ENCODE measurements around the gene PTAFR.
"Not testable (repeated sequence)": the region's sequence is repeated elsewhere in the genome, so short reads cannot be mapped to it uniquely, and the experiment has no call there.

Gene PTAFR

GRCh38 chr1:28141685-28142084 lies 34.8 kb downstream of the PTAFR start:
- DNase-seq: no peak

- DNase-seq: not testable (repeated sequence)
These were observed 36.6 kb downstream of the PTAFR start for GRCh38 chr1:28139866-28140265.

- DNase-seq: no peak
These were observed 37.3 kb downstream of the PTAFR start for GRCh38 chr1:28139025-28139712.

- DNase-seq: no peak
These were observed 39.4 kb downstream of the PTAFR start for GRCh38 chr1:28136922-28137613.

GRCh38 chr1:28136169-28136921 lies 40.1 kb downstream of the PTAFR start:
- no peak for DNase-seq

- no peak for DNase-seq
These were observed 40.9 kb downstream of the PTAFR start for GRCh38 chr1:28135371-28136168.

GRCh38 chr1:28134651-28135207 lies 41.8 kb downstream of the PTAFR start:
- DNase-seq: no peak

- no peak for DNase-seq
These were observed 44.0 kb downstream of the PTAFR start for GRCh38 chr1:28132171-28133167.

- DNase-seq: no peak
These were observed 45.6 kb downstream of the PTAFR start for GRCh38 chr1:28130901-28131300.

GRCh38 chr1:28129150-28129549 lies 47.3 kb downstream of the PTAFR start:
- no peak for DNase-seq

GRCh38 chr1:28127617-28128257 lies 48.8 kb downstream of the PTAFR start:
- no peak for DNase-seq

GRCh38 chr1:28126783-28127490 lies 49.6 kb downstream of the PTAFR start:
- DNase-seq: no peak

- no peak for DNase-seq
These were observed 50.3 kb downstream of the PTAFR start for GRCh38 chr1:28126212-28126611.

GRCh38 chr1:28123461-28123961 lies 53.0 kb downstream of the PTAFR start:
- no peak for DNase-seq

- DNase-seq: no peak
These were observed 54.3 kb downstream of the PTAFR start for GRCh38 chr1:28122183-28122582.

- no peak for DNase-seq
These were observed 56.9 kb downstream of the PTAFR start for GRCh38 chr1:28119556-28119955.

GRCh38 chr1:28118640-28119307 lies 57.7 kb downstream of the PTAFR start:
- no peak for DNase-seq

- peak; percentile 35 for DNase-seq
These were observed 61.2 kb downstream of the PTAFR start for GRCh38 chr1:28115267-28115666.

GRCh38 chr1:28114844-28115243 lies 61.6 kb downstream of the PTAFR start:
- DNase-seq: no peak

- DNase-seq: no peak
These were observed 63.3 kb downstream of the PTAFR start for GRCh38 chr1:28113242-28113572.

Data from stimulated activated CD4-positive, alpha-beta T cell treated with anti-CD3 and anti-CD28 coated beads, Interleukin-4, amount 100 ng/mL, for 24 hours (primary cell).